WI38 (cell line): Measurements from ENCODE around the gene ZBTB9.

Experiments
- H3K4me3 ChIP-seq: 2 replicates; pipeline ENCODE4 v1.5.1; 2011; ENCODE audit warnings: low read depth, mild to moderate bottlenecking, control low read depth, low read length
- CTCF ChIP-seq: IDR thresholded peaks from 2 replicates; pipeline ENCODE4 v1.5.1; 2012; ENCODE audit warnings: low read depth, mild to moderate bottlenecking, control low read depth, low read length

ZBTB9 gene

DNA sequence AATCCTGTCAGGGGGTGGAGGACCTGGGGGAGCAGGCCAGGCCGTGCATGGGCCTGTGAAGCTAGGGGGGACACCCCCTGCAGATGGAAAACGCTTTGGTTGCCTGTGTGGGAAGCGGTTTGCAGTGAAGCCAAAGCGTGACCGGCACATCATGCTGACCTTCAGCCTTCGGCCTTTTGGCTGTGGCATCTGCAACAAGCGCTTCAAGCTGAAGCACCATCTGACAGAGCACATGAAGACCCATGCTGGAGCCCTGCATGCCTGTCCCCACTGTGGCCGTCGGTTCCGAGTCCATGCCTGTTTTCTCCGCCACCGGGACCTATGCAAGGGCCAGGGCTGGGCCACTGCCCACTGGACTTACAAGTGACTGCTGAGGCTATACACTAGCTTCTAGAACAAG lies 1.8 kb downstream of the ZBTB9 start:
- H3K4me3 ChIP-seq, result no peak overlapping the region
- no peak for TF ChIP-seq CTCF

DNA sequence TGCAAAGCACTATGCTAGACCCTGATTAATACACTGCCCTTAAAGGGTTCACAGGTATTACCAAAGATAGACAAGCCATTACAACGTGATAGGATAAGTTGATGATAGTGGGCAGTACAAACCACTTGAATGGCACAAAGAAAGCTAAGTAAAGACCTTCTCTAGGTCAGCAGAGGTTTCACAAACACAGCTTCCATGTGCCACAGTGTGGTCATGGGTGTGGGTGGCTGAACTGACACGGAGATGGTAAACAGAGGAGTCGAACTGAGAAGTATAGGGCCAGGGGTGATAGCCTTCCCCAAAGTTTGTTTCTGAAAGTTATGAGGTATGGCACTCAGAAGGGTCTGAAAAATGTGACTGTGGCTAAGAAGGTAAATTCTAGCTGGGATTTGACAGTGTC lies 4.3 kb downstream of the ZBTB9 start:
- H3K4me3 ChIP-seq, result no peak overlapping the region
- TF ChIP-seq CTCF, result no peak

- no peak for TF ChIP-seq CTCF
- H3K4me3 ChIP-seq, result no peak overlapping the region
Observed at GRCh38 chr6:33459226-33459625, 4.8 kb downstream of the ZBTB9 start.

GRCh38 chr6:33466075-33466735 lies 11.8 kb downstream of the ZBTB9 start:
- no peak for TF ChIP-seq CTCF

DNA sequence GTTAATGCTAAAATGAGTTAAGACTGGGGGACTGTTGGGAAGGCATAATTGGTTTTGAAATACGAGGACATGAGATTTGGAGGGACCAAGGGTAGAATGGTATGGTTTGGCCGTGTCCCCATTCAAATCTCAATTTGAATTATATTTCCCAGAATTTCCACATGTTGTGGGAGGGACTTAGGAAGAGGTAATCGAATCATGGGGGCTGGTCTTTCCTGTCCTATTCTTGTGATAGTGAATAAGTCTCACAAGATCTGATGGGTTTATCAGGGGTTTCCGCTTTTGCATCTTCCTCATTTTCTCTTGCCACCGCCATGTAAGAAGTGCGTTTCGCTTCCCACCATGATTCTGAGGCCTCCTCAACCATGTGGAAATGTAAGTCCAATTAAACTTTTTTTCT lies 12.7 kb downstream of the ZBTB9 start:
- H3K4me3 ChIP-seq, result no peak overlapping the region
- TF ChIP-seq CTCF, result no peak

More at GRCh38 chr6:33466075-33466735, 11.8 kb downstream of the ZBTB9 start:
- no peak overlapping the region for H3K4me3 ChIP-seq

DNA sequence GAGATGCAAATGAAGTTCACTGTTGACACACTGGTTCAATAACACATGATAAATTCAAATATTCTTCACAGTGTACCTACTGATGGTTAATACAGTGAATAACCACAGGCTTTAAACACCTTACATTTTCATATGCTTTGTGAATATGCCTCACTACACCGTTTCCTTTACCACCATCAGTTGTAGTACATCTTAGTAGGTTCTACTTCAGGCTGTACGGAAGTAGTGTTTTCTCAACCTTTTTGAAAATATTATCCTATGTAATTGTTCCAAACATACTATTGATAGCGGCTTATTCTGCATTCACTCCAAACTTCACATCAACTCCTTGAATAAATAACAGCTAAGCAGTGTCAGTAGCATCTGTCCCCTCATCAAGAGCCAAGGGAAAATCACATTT lies 15.3 kb downstream of the ZBTB9 start:
- no peak for TF ChIP-seq CTCF
- no peak overlapping the region for H3K4me3 ChIP-seq

- H3K4me3 ChIP-seq, result no peak overlapping the region
- TF ChIP-seq CTCF, result no peak
Observed at GRCh38 chr6:33477864-33478263, 23.5 kb downstream of the ZBTB9 start.
